ENCODE data around the gene POU6F2.

DNA sequence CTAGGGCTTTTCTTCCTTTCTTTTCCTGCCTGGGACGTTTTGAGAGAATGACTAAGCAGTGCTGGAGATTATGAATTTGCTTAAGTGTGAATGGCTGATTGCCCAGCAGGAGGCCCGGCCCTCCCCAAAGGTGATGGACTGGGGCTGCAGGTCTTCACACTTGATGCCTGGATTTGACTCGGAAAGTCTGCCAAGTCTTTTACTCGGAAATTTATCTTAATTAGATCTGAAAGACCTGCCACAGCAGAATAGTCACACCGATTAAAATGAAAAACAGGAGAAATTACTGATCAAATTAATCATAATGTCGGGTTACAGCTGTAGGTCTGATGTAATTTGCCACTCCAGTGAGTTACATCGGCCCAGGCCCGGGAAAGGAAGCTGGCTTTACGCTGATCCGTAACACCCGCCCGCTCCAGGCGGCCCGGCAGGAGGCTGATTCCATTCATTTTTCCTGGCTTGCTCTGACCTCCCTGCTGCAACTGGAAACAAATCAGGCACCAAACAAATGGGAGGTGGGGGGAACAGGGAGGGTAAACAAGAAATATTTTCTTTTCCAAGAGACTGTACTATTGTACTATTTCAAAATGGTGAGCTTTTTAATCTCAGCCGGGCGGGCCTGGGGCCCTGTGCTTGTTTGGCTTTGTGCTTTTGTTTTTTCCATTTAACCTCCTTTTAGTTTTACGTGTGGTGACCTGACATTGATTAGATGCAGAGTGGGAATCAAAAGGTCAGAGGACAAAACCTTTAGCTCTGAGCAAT, 376.1 kb downstream of the POU6F2 start:
- TF ChIP-seq, protein P1, sequence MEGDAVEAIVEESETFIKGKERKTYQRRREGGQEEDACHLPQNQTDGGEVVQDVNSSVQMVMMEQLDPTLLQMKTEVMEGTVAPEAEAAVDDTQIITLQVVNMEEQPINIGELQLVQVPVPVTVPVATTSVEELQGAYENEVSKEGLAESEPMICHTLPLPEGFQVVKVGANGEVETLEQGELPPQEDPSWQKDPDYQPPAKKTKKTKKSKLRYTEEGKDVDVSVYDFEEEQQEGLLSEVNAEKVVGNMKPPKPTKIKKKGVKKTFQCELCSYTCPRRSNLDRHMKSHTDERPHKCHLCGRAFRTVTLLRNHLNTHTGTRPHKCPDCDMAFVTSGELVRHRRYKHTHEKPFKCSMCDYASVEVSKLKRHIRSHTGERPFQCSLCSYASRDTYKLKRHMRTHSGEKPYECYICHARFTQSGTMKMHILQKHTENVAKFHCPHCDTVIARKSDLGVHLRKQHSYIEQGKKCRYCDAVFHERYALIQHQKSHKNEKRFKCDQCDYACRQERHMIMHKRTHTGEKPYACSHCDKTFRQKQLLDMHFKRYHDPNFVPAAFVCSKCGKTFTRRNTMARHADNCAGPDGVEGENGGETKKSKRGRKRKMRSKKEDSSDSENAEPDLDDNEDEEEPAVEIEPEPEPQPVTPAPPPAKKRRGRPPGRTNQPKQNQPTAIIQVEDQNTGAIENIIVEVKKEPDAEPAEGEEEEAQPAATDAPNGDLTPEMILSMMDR (conservative IDR thresholded peaks at IDR 0.05; ENCODE audit: low read depth in 2 of 2): no peak
- TF ChIP-seq EZH2phosphoT487 (IDR thresholded peaks at IDR 0.05; ENCODE audit: unreplicated experiment) (no peak), POLR2AphosphoS5 (IDR thresholded peaks at IDR 0.05; ENCODE audit: low read depth) (no peak), EZH2 (IDR thresholded peaks at IDR 0.05; ENCODE audit: low read depth, unreplicated experiment) (no peak)
- TF ChIP-seq, protein P2, sequence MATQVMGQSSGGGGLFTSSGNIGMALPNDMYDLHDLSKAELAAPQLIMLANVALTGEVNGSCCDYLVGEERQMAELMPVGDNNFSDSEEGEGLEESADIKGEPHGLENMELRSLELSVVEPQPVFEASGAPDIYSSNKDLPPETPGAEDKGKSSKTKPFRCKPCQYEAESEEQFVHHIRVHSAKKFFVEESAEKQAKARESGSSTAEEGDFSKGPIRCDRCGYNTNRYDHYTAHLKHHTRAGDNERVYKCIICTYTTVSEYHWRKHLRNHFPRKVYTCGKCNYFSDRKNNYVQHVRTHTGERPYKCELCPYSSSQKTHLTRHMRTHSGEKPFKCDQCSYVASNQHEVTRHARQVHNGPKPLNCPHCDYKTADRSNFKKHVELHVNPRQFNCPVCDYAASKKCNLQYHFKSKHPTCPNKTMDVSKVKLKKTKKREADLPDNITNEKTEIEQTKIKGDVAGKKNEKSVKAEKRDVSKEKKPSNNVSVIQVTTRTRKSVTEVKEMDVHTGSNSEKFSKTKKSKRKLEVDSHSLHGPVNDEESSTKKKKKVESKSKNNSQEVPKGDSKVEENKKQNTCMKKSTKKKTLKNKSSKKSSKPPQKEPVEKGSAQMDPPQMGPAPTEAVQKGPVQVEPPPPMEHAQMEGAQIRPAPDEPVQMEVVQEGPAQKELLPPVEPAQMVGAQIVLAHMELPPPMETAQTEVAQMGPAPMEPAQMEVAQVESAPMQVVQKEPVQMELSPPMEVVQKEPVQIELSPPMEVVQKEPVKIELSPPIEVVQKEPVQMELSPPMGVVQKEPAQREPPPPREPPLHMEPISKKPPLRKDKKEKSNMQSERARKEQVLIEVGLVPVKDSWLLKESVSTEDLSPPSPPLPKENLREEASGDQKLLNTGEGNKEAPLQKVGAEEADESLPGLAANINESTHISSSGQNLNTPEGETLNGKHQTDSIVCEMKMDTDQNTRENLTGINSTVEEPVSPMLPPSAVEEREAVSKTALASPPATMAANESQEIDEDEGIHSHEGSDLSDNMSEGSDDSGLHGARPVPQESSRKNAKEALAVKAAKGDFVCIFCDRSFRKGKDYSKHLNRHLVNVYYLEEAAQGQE (IDR thresholded peaks at IDR 0.05; ENCODE audit: unreplicated experiment): no peak

Measured in GM23338 (cell line).